GM12878 (cell line): ENCODE measurements around the gene RIMBP2.

Experiments used
- BACH1 ChIP-seq: fragments of 450-650 bp; IDR thresholded peaks from 2 replicates; pipeline ENCODE4 v1.6.1; 2017; ENCODE audit warnings: mild to moderate bottlenecking, borderline replicate concordance
- CEBPZ ChIP-seq: fragments of 150-350 bp; IDR thresholded peaks from 2 replicates; pipeline ENCODE4 v1.6.1; 2016; ENCODE audit warnings: low read depth, low read length
- NFIC ChIP-seq: IDR thresholded peaks from 2 replicates; pipeline ENCODE4 v1.6.1; 2012; ENCODE audit warnings: low read depth, mild to moderate bottlenecking, inconsistent platforms, low read length, moderate library complexity
- NR2F1 ChIP-seq: fragments of 450-650 bp; conservative IDR thresholded peaks from 2 replicates; pipeline ENCODE4 v1.6.1; 2017; ENCODE audit warnings: mild to moderate bottlenecking
- POLR2A ChIP-seq: IDR thresholded peaks from 2 replicates; pipeline ENCODE4 v1.6.1; 2011; ENCODE audit warnings: low read depth, mild to moderate bottlenecking, low read length
- SRF ChIP-seq, 2 experiments: IDR thresholded peaks; 2 replicates each; pipeline ENCODE4 v1.6.1; 2011; ENCODE audit warnings: low read depth in 2 of 2, low read length in 2 of 2, mild to moderate bottlenecking in 1 of 2, moderate library complexity in 1 of 2
- ZBED1 ChIP-seq: IDR thresholded peaks from 2 replicates; pipeline ENCODE4 v1.6.1; 2016; ENCODE audit warnings: borderline replicate concordance

GRCh38 chr12:130669797-130670196, 46.3 kb downstream of the RIMBP2 start:
- no peak for TF ChIP-seq SRF (IDR thresholded peaks at IDR 0.05; ENCODE audit: low read depth in 2 of 2, low read length in 2 of 2)
- TF ChIP-seq POLR2A: no peak
- TF ChIP-seq NR2F1: no peak
- TF ChIP-seq ZBED1: no peak
- TF ChIP-seq CEBPZ: no peak
- no peak for TF ChIP-seq NFIC
- TF ChIP-seq BACH1: no peak
